ENCODE measurements around the gene PTPN1.
"Not testable (repeated sequence)": the region's sequence is repeated elsewhere in the genome, so short reads cannot be mapped to it uniquely, and the experiment has no call there.

Gene PTPN1

DNA sequence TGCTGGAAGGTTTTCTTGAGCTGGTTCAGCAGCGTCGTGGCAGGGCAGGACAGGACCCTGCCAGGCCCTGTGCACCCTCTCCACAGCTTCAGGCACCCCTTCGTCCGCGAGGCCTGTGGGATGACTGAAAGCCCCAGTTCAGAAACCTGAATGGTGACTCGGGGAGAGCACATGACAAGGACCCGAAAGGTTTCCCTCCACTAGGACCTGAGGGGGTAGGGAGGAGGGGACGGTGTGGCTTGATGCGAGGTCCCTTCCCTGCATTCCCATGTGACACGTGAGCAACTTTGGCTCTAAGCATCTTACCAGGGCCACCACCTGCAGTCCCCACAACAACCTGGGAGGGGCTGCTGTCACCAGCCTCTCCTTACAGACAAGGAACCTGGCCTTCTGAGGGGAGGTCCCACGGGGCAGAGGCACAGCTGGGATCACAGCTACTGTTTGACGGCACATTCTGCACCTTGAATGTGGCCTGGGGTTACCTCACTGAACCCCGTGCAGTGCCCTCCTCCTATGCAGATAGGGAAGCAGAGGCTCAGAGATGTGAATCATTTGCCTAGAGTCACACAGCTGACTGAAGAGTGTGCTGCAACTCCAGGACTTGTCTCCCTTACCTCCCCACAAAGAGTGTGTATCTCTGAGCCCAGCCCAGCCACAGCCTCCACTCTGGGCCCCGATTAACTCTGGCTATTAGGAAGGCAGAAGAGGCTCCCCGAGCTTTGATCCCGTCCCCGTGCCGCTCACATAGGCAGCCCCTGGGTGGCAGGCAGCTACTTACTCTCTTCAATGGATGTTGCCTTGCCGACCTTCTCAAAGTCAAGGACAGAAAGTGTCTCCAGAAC lies 84.6 kb downstream of the PTPN1 start:
- no peak for FAIRE-seq

DNA sequence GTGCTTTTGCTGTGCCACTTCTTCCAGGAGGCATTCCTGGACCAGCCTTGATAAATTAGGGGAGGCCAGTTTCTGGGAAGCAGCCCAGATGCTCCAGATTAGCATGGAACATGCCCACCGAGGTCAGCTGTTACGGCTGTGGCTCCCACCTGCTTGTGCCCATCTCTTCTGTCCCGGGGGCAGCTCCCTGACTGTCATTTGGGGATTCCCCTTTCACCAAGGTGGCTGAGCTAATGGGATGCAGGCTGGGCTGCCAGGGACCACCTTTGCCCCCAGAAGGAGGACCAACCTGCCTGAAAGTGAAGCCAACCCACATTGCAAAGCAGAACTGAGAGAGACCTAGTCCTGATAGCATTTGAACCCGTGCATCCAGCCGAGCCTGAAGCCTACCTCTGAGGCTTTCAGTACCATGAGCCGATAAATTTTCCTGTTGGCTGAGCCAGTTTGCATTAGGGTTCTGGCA lies 85.3 kb downstream of the PTPN1 start:
- no peak for FAIRE-seq

GRCh38 chr20:50595988-50596693 lies 86.0 kb downstream of the PTPN1 start:
- FAIRE-seq = no peak

DNA sequence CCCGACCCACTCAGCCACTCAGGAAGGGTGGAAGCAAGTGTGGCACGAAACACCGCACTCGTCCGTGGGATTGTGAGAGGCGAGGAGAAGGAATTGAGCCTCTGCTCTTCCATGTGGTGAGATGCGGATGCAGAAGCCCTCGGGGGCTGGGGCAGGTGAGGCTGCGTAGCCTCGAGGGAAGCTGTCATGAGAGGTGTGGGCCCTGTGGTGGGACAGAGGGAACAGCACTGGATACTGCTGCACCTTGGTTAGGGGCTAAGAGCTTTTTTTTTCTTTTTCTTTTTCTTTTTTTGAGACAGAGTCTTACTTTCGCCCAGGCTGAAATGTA lies 86.5 kb downstream of the PTPN1 start:
- FAIRE-seq = no peak

DNA sequence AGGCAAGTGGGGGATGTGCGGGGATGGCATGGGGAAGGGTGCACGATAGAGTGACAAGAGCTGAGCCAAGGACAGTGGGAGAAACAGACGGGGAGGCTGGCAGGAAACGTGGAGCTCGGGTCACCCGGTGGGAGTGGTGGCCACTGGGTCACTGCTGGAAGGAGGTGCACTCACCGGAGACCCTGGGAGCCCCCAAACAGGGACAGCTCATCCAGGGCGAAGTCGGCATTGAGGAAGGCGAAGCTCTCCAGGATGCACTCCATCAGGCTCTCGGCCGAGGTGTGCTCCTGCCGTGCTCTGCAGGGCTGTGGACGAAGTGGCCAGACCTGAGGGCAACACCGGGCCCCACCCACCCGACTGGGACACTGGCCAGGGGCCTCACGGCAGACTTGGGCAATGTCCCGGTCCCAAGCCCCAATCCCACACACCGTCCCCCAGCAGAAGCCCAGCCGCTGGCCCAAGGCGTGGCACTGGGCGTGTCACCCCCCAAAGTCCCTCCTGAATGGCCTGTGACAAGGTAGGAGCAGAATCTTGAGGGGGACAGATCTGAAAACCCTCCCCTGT lies 87.3 kb downstream of the PTPN1 start:
- no peak for FAIRE-seq

DNA sequence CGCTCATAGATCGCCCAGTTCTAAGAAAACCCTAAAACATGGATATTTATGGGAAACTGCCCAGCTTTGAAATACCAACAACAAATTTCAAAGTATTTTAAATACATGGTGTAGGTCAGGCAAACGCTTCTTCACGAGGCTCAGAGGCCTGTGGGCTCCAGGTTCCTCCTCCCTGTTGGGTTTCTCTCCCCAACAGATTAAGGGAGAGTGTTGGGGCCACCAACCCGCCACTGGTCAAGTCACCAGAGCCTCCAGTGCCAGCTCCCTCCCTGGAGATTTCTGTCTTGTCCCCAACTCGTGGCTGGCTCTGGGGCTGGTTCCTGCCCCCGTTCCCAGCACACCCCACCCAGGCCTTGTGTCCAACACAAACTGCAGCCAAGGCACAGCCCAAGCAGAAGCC lies 87.9 kb downstream of the PTPN1 start:
- FAIRE-seq = no peak

GRCh38 chr20:50598768-50599167 lies 88.6 kb downstream of the PTPN1 start:
- not testable (repeated sequence) for FAIRE-seq

GRCh38 chr20:50600281-50600895 lies 90.2 kb downstream of the PTPN1 start:
- FAIRE-seq = no peak

GRCh38 chr20:50601511-50602431 lies 91.6 kb downstream of the PTPN1 start:
- FAIRE-seq = no peak

GRCh38 chr20:50602432-50603088 lies 92.4 kb downstream of the PTPN1 start:
- no peak for FAIRE-seq

DNA sequence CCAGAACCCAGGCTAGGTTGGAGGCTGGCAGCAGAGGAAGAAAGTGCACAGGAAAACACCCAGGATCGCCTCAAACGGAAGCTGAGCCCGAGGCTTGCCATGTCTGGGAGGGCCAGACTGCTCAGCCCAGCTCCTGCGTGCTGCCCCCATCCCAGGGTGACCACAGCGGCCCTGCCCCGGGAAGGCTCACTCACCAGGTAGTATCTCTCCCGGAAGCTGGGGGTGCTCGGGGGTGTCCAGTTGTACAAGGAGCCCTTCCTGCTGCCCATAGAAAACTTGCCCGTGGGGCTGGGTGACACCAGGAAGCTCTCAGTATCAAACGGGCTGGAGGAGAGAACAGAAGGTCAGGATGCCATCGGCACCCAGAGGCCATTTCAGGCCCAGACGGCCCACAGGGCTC lies 94.3 kb downstream of the PTPN1 start:
- FAIRE-seq = no peak

DNA sequence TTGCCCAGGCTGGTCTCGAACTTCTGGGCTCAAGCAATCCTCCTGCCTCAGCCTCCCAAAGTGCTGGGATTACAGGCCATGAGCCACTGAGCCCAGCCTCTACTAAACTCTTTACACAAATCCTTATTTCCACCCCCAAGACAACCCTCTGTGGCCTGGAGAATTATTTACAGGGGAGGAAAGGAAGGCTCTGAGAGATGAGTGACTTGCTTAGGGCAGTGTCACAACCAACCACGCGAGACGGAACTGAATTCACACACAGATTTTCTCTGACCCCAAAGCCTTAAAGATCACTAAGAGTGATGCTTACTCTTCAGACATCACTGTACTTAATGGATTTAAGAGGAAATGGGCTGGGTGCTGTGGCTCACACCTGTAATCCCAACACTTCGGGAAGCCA lies 95.0 kb downstream of the PTPN1 start:
- no peak for FAIRE-seq

GRCh38 chr20:50607436-50607835 lies 97.3 kb downstream of the PTPN1 start:
- FAIRE-seq = no peak

- FAIRE-seq = no peak
Observed at GRCh38 chr20:50607850-50608749, 97.9 kb downstream of the PTPN1 start.

DNA sequence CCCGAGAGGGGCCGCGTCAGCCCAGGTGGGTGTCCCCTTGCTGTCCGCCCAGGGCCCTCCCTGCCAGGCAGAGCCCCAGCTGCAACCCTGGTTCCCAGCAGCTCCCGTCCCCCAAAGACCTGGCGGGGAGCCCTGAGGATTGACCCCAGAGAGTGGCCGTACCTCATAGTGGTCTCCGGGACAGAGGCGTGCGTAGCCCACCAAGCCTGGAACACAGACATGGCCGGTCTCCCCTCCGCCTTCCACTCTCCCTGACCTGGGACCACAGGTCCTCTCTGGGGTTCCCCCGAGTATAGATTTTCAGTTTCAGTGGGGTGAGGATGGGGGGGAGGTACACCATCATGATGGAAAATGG lies 98.5 kb downstream of the PTPN1 start:
- no peak for FAIRE-seq

DNA sequence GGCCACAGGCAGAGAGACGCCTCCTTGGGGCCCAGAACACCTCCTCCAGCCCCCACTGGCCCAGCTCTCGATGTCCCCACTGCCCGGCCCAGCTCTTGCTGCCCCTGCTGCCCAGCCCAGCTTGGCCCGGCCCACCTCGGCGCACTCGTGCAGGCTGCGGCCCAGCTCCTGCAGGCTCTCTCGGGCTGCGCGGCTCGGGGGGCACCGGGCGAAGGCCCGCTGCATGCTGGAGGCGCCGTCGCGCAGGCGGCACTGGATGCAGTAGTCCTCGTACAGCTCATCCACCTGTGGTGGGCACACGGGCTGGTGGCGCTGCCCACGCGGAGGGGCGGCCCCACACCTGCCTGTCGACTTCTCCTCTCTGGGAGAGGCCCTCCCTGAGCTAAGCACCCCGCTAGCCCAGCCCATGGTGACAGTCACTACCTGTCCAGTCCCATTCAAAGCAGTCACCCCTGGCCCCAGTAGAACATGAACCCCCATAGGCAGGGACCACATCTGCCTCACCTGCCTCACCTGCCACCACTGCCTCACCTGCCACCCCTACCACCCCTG lies 99.3 kb downstream of the PTPN1 start:
- no peak for FAIRE-seq

GRCh38 chr20:50610212-50610718 lies 100.1 kb downstream of the PTPN1 start:
- no peak for FAIRE-seq

DNA sequence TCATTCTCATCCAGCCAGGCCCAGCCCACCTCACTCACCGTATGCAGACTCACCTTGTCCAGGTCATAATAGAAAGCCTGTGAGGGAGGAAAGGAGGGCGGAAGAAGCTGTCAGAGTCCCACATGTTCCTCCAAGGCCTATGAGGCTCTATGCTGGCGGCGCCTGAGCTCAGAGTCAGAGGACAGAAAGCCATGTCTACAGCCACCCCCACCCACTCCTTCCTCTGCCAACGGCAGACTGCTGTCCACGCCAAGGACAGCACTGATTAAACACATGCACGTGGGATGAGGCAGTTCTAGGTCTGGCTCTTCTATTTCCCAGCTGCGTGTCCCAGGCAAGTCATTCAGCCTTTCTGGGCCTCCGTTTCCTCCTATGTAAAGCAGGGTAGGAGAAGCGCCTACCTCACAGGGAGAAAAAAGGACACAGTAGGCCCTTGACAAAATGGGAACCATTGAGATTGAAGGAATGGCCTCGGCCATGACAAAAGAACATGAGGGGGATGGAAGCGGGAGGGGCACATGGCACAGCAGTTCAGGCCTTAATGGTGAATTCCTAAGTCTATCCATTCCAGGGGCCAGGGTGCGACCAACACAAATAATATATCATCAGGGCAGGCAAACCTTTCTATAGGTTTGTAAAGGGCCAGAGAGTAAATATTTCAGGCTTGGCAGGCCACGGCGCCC lies 101.1 kb downstream of the PTPN1 start:
- no peak for FAIRE-seq

- no peak for FAIRE-seq
Observed at GRCh38 chr20:50613438-50614169, 103.4 kb downstream of the PTPN1 start.

All from endometrium (tissue), 2 donors.